Fibroblast of lung (primary cell): ENCODE results near the gene GGCX.

Experiments
- CTCF ChIP-seq, 2 donors: IDR thresholded peaks in 1 of 2; conservative IDR thresholded peaks in 1 of 2; 1 replicate in 1 of 2; 2 replicates in 1 of 2; pipeline ENCODE4 v1.5.1; 2011 to 2012; ENCODE audit warnings: low read length in 2 of 2, control low read depth in 1 of 2, inconsistent platforms in 1 of 2, low read depth in 1 of 2, mild to moderate bottlenecking in 1 of 2
- EZH2 ChIP-seq: IDR thresholded peaks from 2 replicates; pipeline ENCODE4 v1.5.1; 2012; ENCODE audit warnings: low read length, control low read depth, mild to moderate bottlenecking; ENCODE audit errors: missing control alignments

- no peak for TF ChIP-seq CTCF (conservative IDR thresholded peaks at IDR 0.05 in 1 of 2, IDR thresholded peaks at IDR 0.05 in 1 of 2; ENCODE audit: low read depth in 1 of 2, low read length in 2 of 2)
- TF ChIP-seq EZH2 = no peak
These were observed 12.2 kb downstream of the GGCX start for GRCh38 chr2:85549095-85549494.
